Ishikawa (cell line): ENCODE results near the gene SCARF2.

ENCODE experiments used
- CEBPB ChIP-seq: IDR thresholded peaks from 2 replicates; pipeline ENCODE4 v1.6.1; 2012
- CREB1 ChIP-seq: IDR thresholded peaks from 2 replicates; pipeline ENCODE4 v1.6.1; 2012; ENCODE audit warnings: low read depth
- EGR1 ChIP-seq: IDR thresholded peaks from 2 replicates; pipeline ENCODE4 v1.6.1; 2012
- EP300 ChIP-seq: IDR thresholded peaks from 2 replicates; pipeline ENCODE4 v1.6.1; 2012; ENCODE audit warnings: borderline replicate concordance
- FOXM1 ChIP-seq: IDR thresholded peaks from 2 replicates; pipeline ENCODE4 v1.6.1; 2012; ENCODE audit warnings: low read depth, borderline replicate concordance
- MAX ChIP-seq: IDR thresholded peaks from 2 replicates; pipeline ENCODE4 v1.6.1; 2012
- NFIC ChIP-seq: IDR thresholded peaks from 2 replicates; pipeline ENCODE4 v1.6.1; 2012
- RAD21 ChIP-seq: IDR thresholded peaks from 2 replicates; pipeline ENCODE4 v1.6.1; 2012; ENCODE audit warnings: low read depth
- REST ChIP-seq: IDR thresholded peaks from 2 replicates; pipeline ENCODE4 v1.6.1; 2012; ENCODE audit warnings: low read depth, mild to moderate bottlenecking
- TAF1 ChIP-seq: IDR thresholded peaks from 2 replicates; pipeline ENCODE4 v1.6.1; 2012; ENCODE audit warnings: low read depth, mild to moderate bottlenecking
- TCF12 ChIP-seq: IDR thresholded peaks from 2 replicates; pipeline ENCODE4 v1.6.1; 2012; ENCODE audit warnings: low read depth
- TEAD4 ChIP-seq: IDR thresholded peaks from 2 replicates; pipeline ENCODE4 v1.6.1; 2012
- USF1 ChIP-seq: IDR thresholded peaks from 2 replicates; pipeline ENCODE4 v1.6.1; 2012
- YY1 ChIP-seq: IDR thresholded peaks from 2 replicates; pipeline ENCODE4 v1.6.1; 2012; ENCODE audit warnings: low read depth
- ZBTB7A ChIP-seq: IDR thresholded peaks from 2 replicates; pipeline ENCODE4 v1.6.1; 2012; ENCODE audit warnings: low read depth

Gene SCARF2

GRCh38 chr22:20479612-20480196 lies 42.1 kb upstream of the SCARF2 start:
- no peak for TF ChIP-seq YY1
- TF ChIP-seq EP300: no peak
- TF ChIP-seq CREB1: no peak
- no peak for TF ChIP-seq ZBTB7A
- no peak for TF ChIP-seq TAF1
- TF ChIP-seq MAX: no peak
- no peak for TF ChIP-seq FOXM1
- TF ChIP-seq NFIC: no peak
- TF ChIP-seq REST: no peak
- TF ChIP-seq TCF12: no peak
- no peak for TF ChIP-seq USF1
- no peak for TF ChIP-seq CEBPB
- TF ChIP-seq TEAD4: no peak
- TF ChIP-seq RAD21: no peak
- TF ChIP-seq EGR1: no peak

GRCh38 chr22:20475115-20475436 lies 37.5 kb upstream of the SCARF2 start:
- no peak for TF ChIP-seq EGR1
- no peak for TF ChIP-seq CREB1
- TF ChIP-seq YY1: no peak
- no peak for TF ChIP-seq TCF12

- TF ChIP-seq YY1: no peak
- no peak for TF ChIP-seq NFIC
- TF ChIP-seq ZBTB7A: no peak
- no peak for TF ChIP-seq TAF1
- TF ChIP-seq TCF12: no peak
- no peak for TF ChIP-seq FOXM1
- TF ChIP-seq CEBPB: no peak
- TF ChIP-seq EP300: no peak
- TF ChIP-seq EGR1: no peak
- TF ChIP-seq CREB1: no peak
- TF ChIP-seq TEAD4: no peak
- no peak for TF ChIP-seq REST
- TF ChIP-seq RAD21: no peak
Observed at GRCh38 chr22:20472629-20473442, 35.2 kb upstream of the SCARF2 start.

GRCh38 chr22:20471126-20471833 lies 33.7 kb upstream of the SCARF2 start:
- TF ChIP-seq TEAD4 (no peak), ZBTB7A (no peak), TAF1 (no peak), YY1 (no peak), TCF12 (no peak), EGR1 (no peak), EP300 (no peak), NFIC (no peak), CEBPB (no peak), USF1 (no peak), FOXM1 (no peak), MAX (no peak), RAD21 (no peak), REST (no peak), CREB1 (no peak)
